Thyroid gland (tissue), 4 donors: ENCODE data around the gene SEPTIN10. TPM values are rescaled to one million over a fixed set of nuclear protein-coding genes. Genes with fewer than 3 reads are reported as not detected.

Experiments used
- DNase-seq, 2 donors: peaks; one replicate each; pipeline ENCODE4 v3.0.0-alpha.2; 2019
- H3K27ac ChIP-seq, 3 donors: fragments of 200-600 bp; sonication (generic); 1 replicate in 2 of 3; 2 replicates in 1 of 3; pipeline ENCODE4 v1.5.1; 2016 to 2019; ENCODE audit warnings: mild to moderate bottlenecking in 1 of 3, moderate library complexity in 1 of 3
- H3K27me3 ChIP-seq: fragments of 200-600 bp; sonication (generic); one replicate; pipeline ENCODE4 v1.5.1; 2019
- H3K36me3 ChIP-seq, 2 donors: fragments of 200-600 bp; sonication (generic); one replicate each; pipeline ENCODE4 v1.5.1; 2016 to 2019
- H3K4me1 ChIP-seq, 2 donors: fragments of 200-600 bp; sonication (generic); one replicate each; pipeline ENCODE4 v1.5.1; 2017 to 2019
- H3K4me3 ChIP-seq, 3 donors: fragments of 200-600 bp; sonication (generic); replicated peaks in 1 of 3; 1 replicate in 2 of 3; 2 replicates in 1 of 3; pipeline ENCODE4 v1.5.1; 2016; ENCODE audit warnings: mild to moderate bottlenecking in 1 of 3
- H3K9me3 ChIP-seq: fragments of 200-600 bp; sonication (generic); one replicate; pipeline ENCODE4 v1.5.1; 2017
- POLR2A ChIP-seq, 2 donors: fragments of 450-650 bp; IDR thresholded peaks; one replicate each; pipeline ENCODE4 v1.6.1; 2017; ENCODE audit warnings: antibody characterized with exemption in 2 of 2, mild to moderate bottlenecking in 2 of 2, moderate library complexity in 1 of 2
- WGBS, 2 donors: methylation state at CpG; one replicate each; pipeline ENCODE4 v1.1.5; 2017; 5-methylcytosine and 5-hydroxymethylcytosine counted together
- intact Hi-C: fragments of 100-400 bp; cut with DNase I; formaldehyde crosslinking; loops from one replicate; pipeline ENCODE4 v1.15.1; 2023
- total RNA-seq, 4 donors: library from RNA; depleted of rRNA; stranded (reverse); fragments of >200 nt; gene quantifications; one replicate each; pipeline ENCODE4 v1.2.3, GENCODE V29; 2016
- TF ChIP-seq, protein P1 (sequence below), 6 experiments: fragments of 200-600 bp in 3 of 6; fragments of 450-650 bp in 3 of 6; sonication (generic) in 3 of 6; IDR thresholded peaks; one replicate each; pipeline ENCODE4 v1.5.1; 2016 to 2019; ENCODE audit warnings: antibody characterized with exemption in 6 of 6, mild to moderate bottlenecking in 2 of 6, inconsistent platforms in 1 of 6, moderate library complexity in 1 of 6

The SEPTIN10 gene
- total RNA-seq, 4 donors from 2014 or later, result 61.7 to 99.3 (median 70.4) TPM

DNA sequence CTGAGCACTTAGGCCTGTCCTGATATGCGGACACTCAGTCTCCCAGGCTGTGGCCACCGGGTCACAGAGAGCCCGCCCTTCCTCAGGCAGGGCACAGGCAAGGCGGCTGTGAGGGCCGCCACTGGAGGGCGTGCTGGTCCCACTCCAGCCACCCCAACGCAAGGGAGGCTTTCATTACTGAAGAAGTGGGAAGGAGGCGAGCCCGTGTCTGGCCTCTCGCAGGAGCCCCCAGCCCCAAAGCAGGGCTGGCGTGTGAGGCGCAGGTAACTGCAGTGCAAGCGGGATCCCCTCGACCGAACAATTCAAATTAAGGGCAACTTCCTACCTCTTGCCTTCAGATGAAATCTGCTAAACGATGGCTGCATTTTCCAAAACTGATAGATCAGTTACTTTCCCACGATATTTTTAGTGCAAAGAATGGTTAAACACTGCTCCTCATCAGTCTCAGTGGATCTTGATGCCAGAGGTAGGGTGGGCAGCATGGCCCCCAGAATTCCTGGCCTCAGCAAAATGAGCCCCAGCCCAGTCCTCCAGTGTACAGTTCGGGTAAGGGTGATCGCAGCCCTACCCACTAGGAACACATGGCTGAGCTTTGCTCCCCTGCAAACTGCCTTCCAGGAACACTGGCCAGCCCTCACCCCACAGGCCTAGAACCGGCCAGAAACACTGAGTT lies 97.2 kb downstream of the SEPTIN10 start:
- Histone ChIP-seq H3K27ac (no peak overlapping the region), H3K4me1 (no peaks in the 10 kb centered on the region), H3K9me3 (no peaks in the 10 kb centered on the region), H3K4me3 (no peak overlapping the region), H3K36me3 (no peaks in the 10 kb centered on the region), H3K27me3 (no peaks in the 10 kb centered on the region)
- TF ChIP-seq POLR2A (IDR thresholded peaks at IDR 0.05), result no peak
- TF ChIP-seq, protein P1, sequence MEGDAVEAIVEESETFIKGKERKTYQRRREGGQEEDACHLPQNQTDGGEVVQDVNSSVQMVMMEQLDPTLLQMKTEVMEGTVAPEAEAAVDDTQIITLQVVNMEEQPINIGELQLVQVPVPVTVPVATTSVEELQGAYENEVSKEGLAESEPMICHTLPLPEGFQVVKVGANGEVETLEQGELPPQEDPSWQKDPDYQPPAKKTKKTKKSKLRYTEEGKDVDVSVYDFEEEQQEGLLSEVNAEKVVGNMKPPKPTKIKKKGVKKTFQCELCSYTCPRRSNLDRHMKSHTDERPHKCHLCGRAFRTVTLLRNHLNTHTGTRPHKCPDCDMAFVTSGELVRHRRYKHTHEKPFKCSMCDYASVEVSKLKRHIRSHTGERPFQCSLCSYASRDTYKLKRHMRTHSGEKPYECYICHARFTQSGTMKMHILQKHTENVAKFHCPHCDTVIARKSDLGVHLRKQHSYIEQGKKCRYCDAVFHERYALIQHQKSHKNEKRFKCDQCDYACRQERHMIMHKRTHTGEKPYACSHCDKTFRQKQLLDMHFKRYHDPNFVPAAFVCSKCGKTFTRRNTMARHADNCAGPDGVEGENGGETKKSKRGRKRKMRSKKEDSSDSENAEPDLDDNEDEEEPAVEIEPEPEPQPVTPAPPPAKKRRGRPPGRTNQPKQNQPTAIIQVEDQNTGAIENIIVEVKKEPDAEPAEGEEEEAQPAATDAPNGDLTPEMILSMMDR (IDR thresholded peaks at IDR 0.05), result peak in 2 of 6 experiments; percentile 20 to 30
- intact Hi-C loops, result no loop called here
- WGBS, 2 donors, result 59 to 70% methylated on average over 14 to 18 of the region's 20 CpGs
- DNase-seq, result peak in 1 of 2 donors; percentile 11

DNA sequence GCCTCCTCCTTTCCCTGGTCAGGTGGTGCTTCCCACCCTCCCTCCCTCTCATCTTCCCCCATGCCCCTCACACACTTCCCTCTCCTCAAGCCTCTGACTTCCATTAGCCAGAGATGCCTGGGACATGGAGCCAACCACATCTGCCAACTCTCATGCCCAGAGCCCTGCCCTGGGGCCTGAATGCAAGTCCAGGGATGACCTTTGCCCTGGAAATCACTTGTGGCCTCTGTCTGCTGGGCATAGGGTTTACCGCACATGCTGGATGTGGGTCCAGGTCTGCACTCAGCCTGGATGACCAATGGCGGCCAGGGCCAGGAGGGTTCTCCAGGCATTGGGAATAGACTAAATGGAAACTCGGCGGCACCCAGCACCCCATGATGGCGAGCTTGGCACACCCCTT lies 98.9 kb downstream of the SEPTIN10 start:
- Histone ChIP-seq H3K36me3 (no peaks in the 10 kb centered on the region), H3K9me3 (no peaks in the 10 kb centered on the region), H3K27ac (no peak overlapping the region), H3K27me3 (no peaks in the 10 kb centered on the region), H3K4me1 (peaks cover 0 to 6% of the 10 kb centered on the region in 2 donors), H3K4me3 (no peak overlapping the region)
- whole genome bisulfite sequencing, 2 donors, result 94 to 97% methylated on average over 3 to 5 of the region's 5 CpGs
- intact Hi-C loops, result no loop called here
- DNase-seq, result no peak
- TF ChIP-seq, protein P1 (IDR thresholded peaks at IDR 0.05), result no peak
- no peak for TF ChIP-seq POLR2A (IDR thresholded peaks at IDR 0.05)

DNA sequence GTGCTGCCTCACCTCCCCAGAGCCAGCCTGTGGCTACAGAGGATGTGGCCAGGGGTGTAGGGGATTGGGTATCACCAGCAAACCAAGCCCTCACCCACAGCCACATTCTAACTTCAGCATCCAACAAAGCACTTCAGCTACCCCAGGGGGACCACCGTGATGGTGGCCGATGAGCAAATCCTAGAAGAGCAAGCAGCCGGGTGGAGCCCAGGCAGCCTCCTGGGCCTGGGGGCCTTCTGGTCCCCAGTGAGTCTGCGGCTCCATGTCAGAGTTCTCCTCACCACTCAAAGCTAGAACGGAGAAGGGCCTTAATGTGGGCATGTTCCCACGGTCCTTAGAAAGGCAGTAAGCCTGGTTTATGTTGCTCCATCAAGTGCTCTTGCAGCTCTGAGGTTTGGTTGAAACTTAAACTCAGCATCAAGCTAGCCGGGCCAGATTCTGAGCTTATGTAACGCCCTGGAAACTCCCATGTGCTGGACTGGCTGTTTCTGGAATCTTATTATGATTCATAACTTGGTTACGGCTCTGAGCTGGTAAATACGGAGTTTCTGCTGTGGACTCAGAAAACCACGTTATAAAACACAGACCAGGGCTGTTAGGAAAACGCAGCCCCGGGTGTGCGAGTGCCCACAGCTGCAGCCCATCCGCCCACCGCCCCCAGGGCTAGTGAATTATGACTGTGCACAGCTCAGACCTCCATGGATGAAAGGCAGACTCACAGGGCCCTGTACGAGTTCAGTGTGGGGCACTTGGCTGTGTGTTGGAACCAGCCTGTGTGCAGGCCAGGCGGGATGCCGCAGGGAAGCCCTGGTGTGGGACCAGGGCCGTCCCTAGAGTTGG lies 99.8 kb downstream of the SEPTIN10 start:
- no peak for DNase-seq
- no peak overlapping the region for H3K27ac ChIP-seq
- H3K4me3 ChIP-seq, result no peak overlapping the region
- no peaks in the 10 kb centered on the region for H3K36me3 ChIP-seq
- H3K9me3 ChIP-seq, result no peaks in the 10 kb centered on the region
- WGBS, 2 donors, result 59 to 71% methylated on average over 15 to 18 of the region's 20 CpGs
- no peaks in the 10 kb centered on the region for H3K27me3 ChIP-seq
- TF ChIP-seq POLR2A (IDR thresholded peaks at IDR 0.05), result no peak
- TF ChIP-seq, protein P1 (IDR thresholded peaks at IDR 0.05), result no peak
- peaks cover 0 to 6% of the 10 kb centered on the region in 2 donors for H3K4me1 ChIP-seq
- intact Hi-C loops, result no loop called here

DNA sequence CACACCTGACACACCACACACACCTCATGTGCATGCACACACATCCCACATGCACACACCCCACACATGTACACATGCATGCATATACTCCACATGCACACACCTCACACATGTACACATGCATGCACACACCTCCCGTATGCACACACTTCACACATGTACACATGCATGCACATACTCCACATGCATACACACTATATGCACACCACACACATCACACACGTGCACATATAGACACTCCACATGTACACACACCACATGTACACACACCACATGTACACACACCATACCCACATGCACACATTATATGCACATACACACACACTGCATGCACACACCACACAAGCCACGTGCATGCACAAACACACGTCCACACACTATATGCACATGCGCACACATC lies 100.5 kb downstream of the SEPTIN10 start:
- no peaks in the 10 kb centered on the region for H3K27me3 ChIP-seq
- no peak for DNase-seq
- peaks cover 0 to 6% of the 10 kb centered on the region in 2 donors for H3K4me1 ChIP-seq
- H3K4me3 ChIP-seq, result no peak overlapping the region
- no peak overlapping the region for H3K27ac ChIP-seq
- no peaks in the 10 kb centered on the region for H3K9me3 ChIP-seq
- intact Hi-C loops, result no loop called here
- no peak for TF ChIP-seq POLR2A (IDR thresholded peaks at IDR 0.05)
- TF ChIP-seq, protein P1 (IDR thresholded peaks at IDR 0.05), result no peak
- H3K36me3 ChIP-seq, result no peaks in the 10 kb centered on the region
- WGBS, 2 donors, result 93 to 96% methylated on average over 5 of the region's 5 CpGs

DNA sequence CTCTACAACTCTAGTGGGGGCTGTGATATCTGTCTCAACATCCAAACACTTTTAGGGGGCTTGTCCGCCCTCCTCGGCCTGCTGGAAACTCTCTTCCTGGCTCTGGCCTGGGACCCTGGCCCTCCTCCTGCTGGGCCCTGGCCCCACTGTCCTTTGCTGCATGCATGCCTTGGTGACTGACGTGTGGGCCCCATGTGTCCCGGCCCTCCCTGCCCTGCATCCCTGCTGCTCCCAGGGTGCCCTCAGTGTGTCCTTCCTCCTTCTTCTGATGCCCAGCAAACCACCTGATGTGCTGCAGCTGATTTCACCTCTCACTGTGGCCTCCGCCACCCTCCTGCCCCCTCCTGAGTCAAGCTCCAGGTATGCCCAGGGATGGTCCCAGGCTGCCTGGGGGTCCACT lies 101.7 kb downstream of the SEPTIN10 start:
- H3K27me3 ChIP-seq, result no peaks in the 10 kb centered on the region
- TF ChIP-seq, protein P1 (IDR thresholded peaks at IDR 0.05), result no peak
- TF ChIP-seq POLR2A (IDR thresholded peaks at IDR 0.05), result no peak
- intact Hi-C loops, result no loop called here
- H3K4me3 ChIP-seq, result no peak overlapping the region
- WGBS, 2 donors, result 80 to 100% methylated on average over 5 of the region's 5 CpGs
- DNase-seq, result no peak
- peaks cover 0 to 6% of the 10 kb centered on the region in 2 donors for H3K4me1 ChIP-seq
- no peaks in the 10 kb centered on the region for H3K9me3 ChIP-seq
- H3K36me3 ChIP-seq, result no peaks in the 10 kb centered on the region
- H3K27ac ChIP-seq, result no peak overlapping the region
